OCI-LY7 (cell line): ENCODE measurements around the gene KCNIP3.
A peak's percentile ranks its signal among the peaks of the same experiment; 100 is the strongest.
"Not testable (repeated sequence)": the region's sequence is repeated elsewhere in the genome, so short reads cannot be mapped to it uniquely, and the experiment has no call there.

ENCODE experiments used
- EZH2phosphoT487 ChIP-seq: fragments of 200-600 bp; sonication (generic); IDR thresholded peaks from 2 replicates; pipeline ENCODE4 v1.6.1; 2018; ENCODE audit warnings: low read depth, borderline replicate concordance, mild to moderate bottlenecking, mixed run types, antibody characterized with exemption, low read length, moderate library complexity, mixed read lengths
- TF ChIP-seq, protein P1 (sequence below): fragments of 200-600 bp; sonication (generic); conservative IDR thresholded peaks from 2 replicates; pipeline ENCODE4 v1.5.1; 2014; ENCODE audit warnings: mild to moderate bottlenecking, antibody characterized with exemption, low read length, moderate library complexity, mixed read lengths

- TF ChIP-seq, protein P1, sequence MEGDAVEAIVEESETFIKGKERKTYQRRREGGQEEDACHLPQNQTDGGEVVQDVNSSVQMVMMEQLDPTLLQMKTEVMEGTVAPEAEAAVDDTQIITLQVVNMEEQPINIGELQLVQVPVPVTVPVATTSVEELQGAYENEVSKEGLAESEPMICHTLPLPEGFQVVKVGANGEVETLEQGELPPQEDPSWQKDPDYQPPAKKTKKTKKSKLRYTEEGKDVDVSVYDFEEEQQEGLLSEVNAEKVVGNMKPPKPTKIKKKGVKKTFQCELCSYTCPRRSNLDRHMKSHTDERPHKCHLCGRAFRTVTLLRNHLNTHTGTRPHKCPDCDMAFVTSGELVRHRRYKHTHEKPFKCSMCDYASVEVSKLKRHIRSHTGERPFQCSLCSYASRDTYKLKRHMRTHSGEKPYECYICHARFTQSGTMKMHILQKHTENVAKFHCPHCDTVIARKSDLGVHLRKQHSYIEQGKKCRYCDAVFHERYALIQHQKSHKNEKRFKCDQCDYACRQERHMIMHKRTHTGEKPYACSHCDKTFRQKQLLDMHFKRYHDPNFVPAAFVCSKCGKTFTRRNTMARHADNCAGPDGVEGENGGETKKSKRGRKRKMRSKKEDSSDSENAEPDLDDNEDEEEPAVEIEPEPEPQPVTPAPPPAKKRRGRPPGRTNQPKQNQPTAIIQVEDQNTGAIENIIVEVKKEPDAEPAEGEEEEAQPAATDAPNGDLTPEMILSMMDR, result 0 out of 2 replicates have a peak, but pooled peaks have one; percentile 26
- TF ChIP-seq EZH2phosphoT487, result not testable (repeated sequence)
Measured at GRCh38 chr2:95402004-95402369, 104.8 kb downstream of the KCNIP3 start.
